Measurements from ENCODE around the gene SMYD3.

SMYD3 gene

GRCh38 chr1:245987219-245987545 lies 519.9 kb downstream of the SMYD3 start:
- Histone ChIP-seq H3K9ac (no peak overlapping the region), H3K36me3 (ENCODE audit: insufficient read depth) (no peaks in the 10 kb centered on the region), H4K20me1 (ENCODE audit: insufficient read depth) (no peaks in the 10 kb centered on the region), H3K4me2 (no peak overlapping the region), H2AFZ (ENCODE audit: low read depth) (no peak overlapping the region), H3K4me3 (IDR thresholded peaks at IDR 0.05; ENCODE audit: insufficient read depth, low read depth, low read length) (no peak overlapping the region), H3K27ac (no peak overlapping the region), H3K4me1 (ENCODE audit: low read depth, poor library complexity, severe bottlenecking) (peaks cover 16% of the 10 kb centered on the region), H3K27me3 (ENCODE audit: insufficient read depth, low read depth) (no peaks in the 10 kb centered on the region), H3K79me2 (ENCODE audit: insufficient read depth, low read depth) (no peaks in the 10 kb centered on the region)
- no peak for TF ChIP-seq CTCF (conservative IDR thresholded peaks at IDR 0.05; ENCODE audit: low read depth, low read length)

- no peaks in the 10 kb centered on the region for H4K20me1 ChIP-seq (ENCODE audit: insufficient read depth)
- H3K27ac ChIP-seq: no peak overlapping the region
- H3K4me3 ChIP-seq (IDR thresholded peaks at IDR 0.05; ENCODE audit: insufficient read depth, low read depth, low read length): no peak overlapping the region
- H3K27me3 ChIP-seq (ENCODE audit: insufficient read depth, low read depth): no peaks in the 10 kb centered on the region
- H2AFZ ChIP-seq (ENCODE audit: low read depth): no peak overlapping the region
- no peak overlapping the region for H3K4me2 ChIP-seq
- no peaks in the 10 kb centered on the region for H3K79me2 ChIP-seq (ENCODE audit: insufficient read depth, low read depth)
- H3K9ac ChIP-seq: no peak overlapping the region
- H3K4me1 ChIP-seq (ENCODE audit: low read depth, poor library complexity, severe bottlenecking): peaks cover 16% of the 10 kb centered on the region
- H3K36me3 ChIP-seq (ENCODE audit: insufficient read depth): no peaks in the 10 kb centered on the region
- no peak for TF ChIP-seq CTCF (conservative IDR thresholded peaks at IDR 0.05; ENCODE audit: low read depth, low read length)
Observed at GRCh38 chr1:245986404-245987218, 520.5 kb downstream of the SMYD3 start.

- no peak overlapping the region for H3K4me2 ChIP-seq
- H3K4me3 ChIP-seq (IDR thresholded peaks at IDR 0.05; ENCODE audit: insufficient read depth, low read depth, low read length): no peak overlapping the region
- no peaks in the 10 kb centered on the region for H3K27me3 ChIP-seq (ENCODE audit: insufficient read depth, low read depth)
- H2AFZ ChIP-seq (ENCODE audit: low read depth): no peak overlapping the region
- no peak for TF ChIP-seq CTCF (conservative IDR thresholded peaks at IDR 0.05; ENCODE audit: low read depth, low read length)
- no peaks in the 10 kb centered on the region for H3K79me2 ChIP-seq (ENCODE audit: insufficient read depth, low read depth)
- H3K9ac ChIP-seq: no peak overlapping the region
- H3K27ac ChIP-seq: no peak overlapping the region
- no peaks in the 10 kb centered on the region for H4K20me1 ChIP-seq (ENCODE audit: insufficient read depth)
- H3K4me1 ChIP-seq (ENCODE audit: low read depth, poor library complexity, severe bottlenecking): no peaks in the 10 kb centered on the region
- no peaks in the 10 kb centered on the region for H3K36me3 ChIP-seq (ENCODE audit: insufficient read depth)
Observed at GRCh38 chr1:245984390-245985155, 522.5 kb downstream of the SMYD3 start.

- no peaks in the 10 kb centered on the region for H3K36me3 ChIP-seq (ENCODE audit: insufficient read depth)
Observed at GRCh38 chr1:245983294-245983967, 523.6 kb downstream of the SMYD3 start.

More at GRCh38 chr1:245983294-245983967, 523.6 kb downstream of the SMYD3 start:
- Histone ChIP-seq H3K4me1 (ENCODE audit: low read depth, poor library complexity, severe bottlenecking) (no peaks in the 10 kb centered on the region), H3K27ac (no peak overlapping the region), H3K79me2 (ENCODE audit: insufficient read depth, low read depth) (no peaks in the 10 kb centered on the region), H3K4me3 (IDR thresholded peaks at IDR 0.05; ENCODE audit: insufficient read depth, low read depth, low read length) (no peak overlapping the region), H3K27me3 (ENCODE audit: insufficient read depth, low read depth) (no peaks in the 10 kb centered on the region), H3K4me2 (no peak overlapping the region), H3K9ac (no peak overlapping the region), H2AFZ (ENCODE audit: low read depth) (no peak overlapping the region), H4K20me1 (ENCODE audit: insufficient read depth) (no peaks in the 10 kb centered on the region)
- no peak for TF ChIP-seq CTCF (conservative IDR thresholded peaks at IDR 0.05; ENCODE audit: low read depth, low read length)
